GM12864 (cell line): ENCODE data around the gene C1QTNF9.
"Not testable (repeated sequence)": the region's sequence is repeated elsewhere in the genome, so short reads cannot be mapped to it uniquely, and the experiment has no call there.

ENCODE experiments used
- DNase-seq: peaks from one replicate; pipeline ENCODE4 v3.0.0-alpha.2; 2011; ENCODE audit warnings: low read depth
- H3K4me3 ChIP-seq: 2 replicates; pipeline ENCODE4 v1.5.1; 2011; ENCODE audit warnings: mild to moderate bottlenecking, low read depth, low read length, control low read depth
- CTCF ChIP-seq: IDR thresholded peaks from 2 replicates; pipeline ENCODE4 v1.5.1; 2011; ENCODE audit warnings: low read depth, mild to moderate bottlenecking, moderate library complexity, low read length, control low read depth, inconsistent platforms; ENCODE audit errors: missing control alignments

C1QTNF9 gene

GRCh38 chr13:24355103-24355502 is 45.7 kb downstream of the C1QTNF9 start:
- TF ChIP-seq CTCF, result no peak
- no peak overlapping the region for H3K4me3 ChIP-seq
- no peak for DNase-seq

- no peak for DNase-seq
- no peak overlapping the region for H3K4me3 ChIP-seq
- no peak for TF ChIP-seq CTCF
Observed at GRCh38 chr13:24356270-24356669, 46.9 kb downstream of the C1QTNF9 start.

GRCh38 chr13:24356837-24357236 is 47.5 kb downstream of the C1QTNF9 start:
- no peak for DNase-seq
- no peak for TF ChIP-seq CTCF
- H3K4me3 ChIP-seq, result no peak overlapping the region

GRCh38 chr13:24357756-24358155 is 48.4 kb downstream of the C1QTNF9 start:
- no peak for TF ChIP-seq CTCF
- DNase-seq, result no peak
- no peak overlapping the region for H3K4me3 ChIP-seq

- not testable (repeated sequence) for DNase-seq, H3K4me3 ChIP-seq
Observed at GRCh38 chr13:24358836-24359235, 49.5 kb downstream of the C1QTNF9 start.

GRCh38 chr13:24359252-24359651 is 49.9 kb downstream of the C1QTNF9 start:
- not testable (repeated sequence) for DNase-seq, H3K4me3 ChIP-seq

- DNase-seq, result no peak
- no peak for TF ChIP-seq CTCF
- H3K4me3 ChIP-seq, result no peak overlapping the region
Observed at GRCh38 chr13:24360106-24360505, 50.7 kb downstream of the C1QTNF9 start.

- no peak for DNase-seq
- no peak overlapping the region for H3K4me3 ChIP-seq
- no peak for TF ChIP-seq CTCF
Observed at GRCh38 chr13:24361113-24361512, 51.7 kb downstream of the C1QTNF9 start.
